ENCODE data around the gene ZNRD2.

- no peak for TF ChIP-seq CTCF (IDR thresholded peaks at IDR 0.05)
- no peak for TF ChIP-seq EP300 (IDR thresholded peaks at IDR 0.05)
These were observed 7.5 kb downstream of the ZNRD2 start for GRCh38 chr11:65577756-65578109.

All from upper lobe of left lung (tissue), 4 donors.